GM12891 (cell line): Measurements from ENCODE around the gene NT5DC2.

Experiments
- DNase-seq: peaks from one replicate; pipeline ENCODE4 v3.0.0; 2011; ENCODE audit warnings: low spot score; ENCODE audit not compliant: insufficient read length
- FAIRE-seq: peaks from 2 replicates; lab custom pipeline; 2011; peaks lifted over from hg19 to GRCh38; lab: Jason Lieb, UNC
- PAX5 ChIP-seq: IDR thresholded peaks from 2 replicates; pipeline ENCODE4 v1.6.1; 2011; ENCODE audit warnings: low read length, moderate library complexity, mild to moderate bottlenecking; ENCODE audit not compliant: insufficient read depth, severe bottlenecking
- POLR2A ChIP-seq: IDR thresholded peaks from 2 replicates; pipeline ENCODE4 v1.6.1; 2011; ENCODE audit warnings: low read depth, low read length, control low read depth
- POLR2AphosphoS5 ChIP-seq: IDR thresholded peaks from 2 replicates; pipeline ENCODE4 v1.6.1; 2011; ENCODE audit warnings: low read depth, low read length, control low read depth
- POU2F2 ChIP-seq: IDR thresholded peaks from 2 replicates; pipeline ENCODE4 v1.6.1; 2011; ENCODE audit warnings: low read depth, mild to moderate bottlenecking, control low read depth, low read length, moderate library complexity
- SPI1 ChIP-seq: IDR thresholded peaks from 2 replicates; pipeline ENCODE4 v1.6.1; 2011; ENCODE audit warnings: low read depth, low read length, control low read depth
- TAF1 ChIP-seq: IDR thresholded peaks from 2 replicates; pipeline ENCODE4 v1.6.1; 2011; ENCODE audit warnings: low read depth, low read length, control low read depth

NT5DC2 gene

GRCh38 chr3:52501046-52501445 lies 32.6 kb downstream of the NT5DC2 start:
- TF ChIP-seq POLR2A (no peak), POLR2AphosphoS5 (no peak), POU2F2 (no peak), SPI1 (no peak), TAF1 (no peak), PAX5 (no peak)
- FAIRE-seq (no peak), DNase-seq (no peak)

- DNase-seq (no peak), FAIRE-seq (peak; percentile 76)
- no peak for TF ChIP-seq POLR2A
- TF ChIP-seq TAF1: no peak
- TF ChIP-seq PAX5: no peak
- no peak for TF ChIP-seq SPI1
- TF ChIP-seq POU2F2: no peak
These were observed 35.3 kb downstream of the NT5DC2 start for GRCh38 chr3:52498137-52499054.

GRCh38 chr3:52495777-52496602 lies 37.7 kb downstream of the NT5DC2 start:
- no peak for FAIRE-seq
- TF ChIP-seq POLR2A (no peak), POU2F2 (no peak), TAF1 (no peak), POLR2AphosphoS5 (no peak), PAX5 (no peak), SPI1 (no peak)

GRCh38 chr3:52494886-52495495 lies 38.7 kb downstream of the NT5DC2 start, which contains the start of gene STAB1:
Gene STAB1 (plus strand): TSS chr3:52495338. CDS start chr3:52495414, 76 bp downstream.
- DNase-seq: no peak
- TF ChIP-seq SPI1 (no peak), TAF1 (no peak), POU2F2 (no peak), POLR2A (no peak), PAX5 (no peak), POLR2AphosphoS5 (no peak)
- no peak for FAIRE-seq

More at GRCh38 chr3:52495777-52496602, 37.7 kb downstream of the NT5DC2 start:
- no peak for DNase-seq

- TF ChIP-seq POU2F2: no peak
- TF ChIP-seq SPI1: no peak
- TF ChIP-seq PAX5: no peak
- no peak for TF ChIP-seq POLR2AphosphoS5
- TF ChIP-seq POLR2A: no peak
- TF ChIP-seq TAF1: no peak
- DNase-seq (no peak), FAIRE-seq (no peak)
These were observed 39.2 kb downstream of the NT5DC2 start for GRCh38 chr3:52494445-52494844.

- TF ChIP-seq POLR2A (no peak), PAX5 (no peak), POU2F2 (no peak), POLR2AphosphoS5 (no peak; the same call in 1 of the 2 replicates), TAF1 (no peak), SPI1 (no peak)
- DNase-seq (no peak), FAIRE-seq (no peak)
These were observed 40.2 kb downstream of the NT5DC2 start for GRCh38 chr3:52493232-52494017.

- FAIRE-seq (no peak), DNase-seq (no peak)
- TF ChIP-seq POLR2A: no peak
- TF ChIP-seq POU2F2: no peak
- no peak for TF ChIP-seq PAX5
These were observed 41.6 kb downstream of the NT5DC2 start for GRCh38 chr3:52492059-52492458.

- TF ChIP-seq POLR2A: no peak
- no peak for DNase-seq
- no peak for FAIRE-seq
These were observed 42.6 kb downstream of the NT5DC2 start for GRCh38 chr3:52490939-52491526.
